C4-2B (cell line): ENCODE data around the gene ASXL3.

Experiments used
- ZFX ChIP-seq: fragments of 450-650 bp; IDR thresholded peaks from 2 replicates; pipeline ENCODE4 v1.6.1; 2017
- TF ChIP-seq, protein P1 (sequence below): fragments of 450-650 bp; conservative IDR thresholded peaks from 2 replicates; pipeline ENCODE4 v1.5.1; 2017; ENCODE audit warnings: mild to moderate bottlenecking

GRCh38 chr18:33577685-33578517 is at the start of gene ASXL3:
- TF ChIP-seq, protein P1, sequence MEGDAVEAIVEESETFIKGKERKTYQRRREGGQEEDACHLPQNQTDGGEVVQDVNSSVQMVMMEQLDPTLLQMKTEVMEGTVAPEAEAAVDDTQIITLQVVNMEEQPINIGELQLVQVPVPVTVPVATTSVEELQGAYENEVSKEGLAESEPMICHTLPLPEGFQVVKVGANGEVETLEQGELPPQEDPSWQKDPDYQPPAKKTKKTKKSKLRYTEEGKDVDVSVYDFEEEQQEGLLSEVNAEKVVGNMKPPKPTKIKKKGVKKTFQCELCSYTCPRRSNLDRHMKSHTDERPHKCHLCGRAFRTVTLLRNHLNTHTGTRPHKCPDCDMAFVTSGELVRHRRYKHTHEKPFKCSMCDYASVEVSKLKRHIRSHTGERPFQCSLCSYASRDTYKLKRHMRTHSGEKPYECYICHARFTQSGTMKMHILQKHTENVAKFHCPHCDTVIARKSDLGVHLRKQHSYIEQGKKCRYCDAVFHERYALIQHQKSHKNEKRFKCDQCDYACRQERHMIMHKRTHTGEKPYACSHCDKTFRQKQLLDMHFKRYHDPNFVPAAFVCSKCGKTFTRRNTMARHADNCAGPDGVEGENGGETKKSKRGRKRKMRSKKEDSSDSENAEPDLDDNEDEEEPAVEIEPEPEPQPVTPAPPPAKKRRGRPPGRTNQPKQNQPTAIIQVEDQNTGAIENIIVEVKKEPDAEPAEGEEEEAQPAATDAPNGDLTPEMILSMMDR: no peak
- no peak for TF ChIP-seq ZFX
